Fibroblast of peridontal ligament (primary cell): ENCODE results near the gene CCNH.

Source experiments
- DNase-seq: peaks from one replicate; pipeline ENCODE4 v3.0.0-alpha.2; 2010; ENCODE audit errors: extremely low read depth

Gene CCNH

GRCh38 chr5:87361031-87361445 is 51.7 kb downstream of the CCNH start:
- peak; percentile 65 for DNase-seq

- no peak for DNase-seq
These were observed 52.6 kb downstream of the CCNH start for GRCh38 chr5:87360132-87360531.

DNA sequence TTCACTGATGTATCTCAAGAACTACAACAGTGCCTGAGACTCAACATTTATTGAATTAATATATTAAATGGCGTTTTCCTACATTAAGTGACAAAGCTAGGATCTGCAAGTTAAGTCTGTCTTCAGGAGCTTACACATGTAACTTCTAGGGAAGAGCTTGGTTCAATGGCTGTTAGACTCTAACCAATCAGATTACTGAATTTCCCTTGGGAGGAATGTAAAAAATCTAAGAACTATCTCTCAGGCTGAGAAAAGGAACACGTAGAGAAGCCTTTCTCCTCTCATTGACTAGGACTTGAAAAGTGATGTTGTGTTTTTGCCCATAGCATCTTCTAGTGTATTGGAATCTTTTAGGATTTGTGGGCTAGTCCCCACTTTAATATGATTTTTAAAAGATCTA is 53.6 kb downstream of the CCNH start:
- no peak for DNase-seq

GRCh38 chr5:87354496-87354895 is 58.2 kb downstream of the CCNH start:
- DNase-seq = no peak

GRCh38 chr5:87347841-87348240 is 64.9 kb downstream of the CCNH start:
- DNase-seq = peak; percentile 59

DNA sequence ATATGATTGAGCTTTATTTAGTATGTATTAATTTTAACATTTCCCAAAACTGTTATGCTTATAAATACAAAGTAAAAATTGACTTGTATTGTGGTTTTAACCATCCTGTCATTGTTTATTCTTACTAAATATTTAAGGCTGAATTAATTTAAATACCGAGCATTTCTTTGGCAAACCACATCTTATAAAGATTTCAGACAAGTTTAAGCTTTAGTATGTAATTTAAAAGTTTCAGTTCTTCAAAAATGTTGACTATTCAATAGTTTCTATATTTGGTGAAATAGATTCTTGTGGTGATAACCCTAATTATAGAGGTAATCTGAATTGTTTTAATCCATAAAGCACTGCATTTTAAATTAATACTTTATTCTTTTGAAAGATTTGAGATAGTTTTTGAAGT is 65.5 kb downstream of the CCNH start:
- DNase-seq = peak; percentile 78
